Measurements from ENCODE around the gene KIF26A.

Gene KIF26A

GRCh38 chr14:104191409-104191997 is 53.1 kb downstream of the KIF26A start:
- Histone ChIP-seq H3K9me3 (ENCODE audit: control insufficient read depth in 2 of 2, low read length in 2 of 2) (no peaks in the 10 kb centered on the region), H3K9ac (ENCODE audit: low read length in 2 of 2) (no peak overlapping the region), H3K36me3 (ENCODE audit: control insufficient read depth in 2 of 2, insufficient read depth in 2 of 2, low read length in 2 of 2) (no peaks in the 10 kb centered on the region), H3K27ac (ENCODE audit: low read length) (no peak overlapping the region), H3K4me3 (ENCODE audit: low read length in 2 of 2) (no peak overlapping the region), H3K27me3 (ENCODE audit: control insufficient read depth in 1 of 2, insufficient read depth in 2 of 2, low read length in 2 of 2) (no peaks in the 10 kb centered on the region), H3K4me1 (ENCODE audit: control insufficient read depth, insufficient read depth, low read length) (no peaks in the 10 kb centered on the region)

DNA sequence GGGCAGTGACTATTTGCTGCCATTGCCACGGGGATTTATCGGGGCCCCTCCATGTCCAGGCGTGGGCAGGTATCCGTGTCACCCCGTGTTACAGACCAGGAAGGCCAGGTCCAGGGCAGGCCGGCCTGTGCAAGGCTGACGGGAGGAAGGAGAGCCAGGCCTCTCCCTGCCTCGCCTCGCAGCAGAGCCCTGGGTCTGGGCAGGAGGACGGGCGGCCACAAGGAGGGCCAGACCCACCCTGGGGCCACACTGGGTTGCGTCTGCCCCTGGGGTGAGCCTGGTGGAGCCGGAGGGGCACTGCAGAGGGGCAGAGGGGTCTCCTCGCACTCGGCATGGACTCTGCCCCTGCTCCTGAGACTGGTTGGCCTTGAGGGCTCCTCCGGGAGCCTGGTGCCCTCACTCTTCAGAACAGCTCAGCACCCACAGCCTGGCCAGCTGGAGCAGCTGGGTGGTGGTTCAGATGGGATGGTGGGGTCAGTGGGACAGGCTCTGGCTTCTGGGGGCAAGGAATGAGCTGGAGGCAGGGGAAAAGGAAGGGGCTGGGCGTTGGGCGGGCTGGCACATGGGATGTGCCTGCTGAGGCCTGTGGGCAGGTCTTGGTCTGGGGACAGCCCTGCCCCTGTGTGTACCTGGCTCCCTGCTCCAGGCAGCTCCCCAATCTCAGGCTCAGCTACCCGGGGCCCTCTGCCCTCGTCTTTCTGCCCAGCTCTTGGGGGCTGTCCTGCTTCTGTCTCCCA is 53.9 kb downstream of the KIF26A start:
- no peak overlapping the region for H3K9ac ChIP-seq (ENCODE audit: low read length in 2 of 2)
- H3K4me1 ChIP-seq (ENCODE audit: control insufficient read depth, insufficient read depth, low read length): no peaks in the 10 kb centered on the region
- H3K4me3 ChIP-seq (ENCODE audit: low read length in 2 of 2): no peak overlapping the region
- no peak overlapping the region for H3K27ac ChIP-seq (ENCODE audit: low read length)
- H3K27me3 ChIP-seq (ENCODE audit: control insufficient read depth in 1 of 2, insufficient read depth in 2 of 2, low read length in 2 of 2): no peaks in the 10 kb centered on the region
- H3K36me3 ChIP-seq (ENCODE audit: control insufficient read depth in 2 of 2, insufficient read depth in 2 of 2, low read length in 2 of 2): no peaks in the 10 kb centered on the region
- no peaks in the 10 kb centered on the region for H3K9me3 ChIP-seq (ENCODE audit: control insufficient read depth in 2 of 2, low read length in 2 of 2)

GRCh38 chr14:104192883-104193245 is 54.5 kb downstream of the KIF26A start:
- no peak overlapping the region for H3K4me3 ChIP-seq (ENCODE audit: low read length in 2 of 2)
- no peak overlapping the region for H3K27ac ChIP-seq (ENCODE audit: low read length)
- no peaks in the 10 kb centered on the region for H3K36me3 ChIP-seq (ENCODE audit: control insufficient read depth in 2 of 2, insufficient read depth in 2 of 2, low read length in 2 of 2)
- no peaks in the 10 kb centered on the region for H3K27me3 ChIP-seq (ENCODE audit: control insufficient read depth in 1 of 2, insufficient read depth in 2 of 2, low read length in 2 of 2)
- H3K4me1 ChIP-seq (ENCODE audit: control insufficient read depth, insufficient read depth, low read length): no peaks in the 10 kb centered on the region
- no peaks in the 10 kb centered on the region for H3K9me3 ChIP-seq (ENCODE audit: control insufficient read depth in 2 of 2, low read length in 2 of 2)
- no peak overlapping the region for H3K9ac ChIP-seq (ENCODE audit: low read length in 2 of 2)

GRCh38 chr14:104194016-104194415 is 55.6 kb downstream of the KIF26A start:
- H3K27ac ChIP-seq (ENCODE audit: low read length): no peak overlapping the region
- H3K4me3 ChIP-seq (ENCODE audit: low read length in 2 of 2): no peak overlapping the region
- no peaks in the 10 kb centered on the region for H3K27me3 ChIP-seq (ENCODE audit: control insufficient read depth in 1 of 2, insufficient read depth in 2 of 2, low read length in 2 of 2)
- no peaks in the 10 kb centered on the region for H3K4me1 ChIP-seq (ENCODE audit: control insufficient read depth, insufficient read depth, low read length)
- no peak overlapping the region for H3K9ac ChIP-seq (ENCODE audit: low read length in 2 of 2)
- no peaks in the 10 kb centered on the region for H3K9me3 ChIP-seq (ENCODE audit: control insufficient read depth in 2 of 2, low read length in 2 of 2)
- no peaks in the 10 kb centered on the region for H3K36me3 ChIP-seq (ENCODE audit: control insufficient read depth in 2 of 2, insufficient read depth in 2 of 2, low read length in 2 of 2)

DNA sequence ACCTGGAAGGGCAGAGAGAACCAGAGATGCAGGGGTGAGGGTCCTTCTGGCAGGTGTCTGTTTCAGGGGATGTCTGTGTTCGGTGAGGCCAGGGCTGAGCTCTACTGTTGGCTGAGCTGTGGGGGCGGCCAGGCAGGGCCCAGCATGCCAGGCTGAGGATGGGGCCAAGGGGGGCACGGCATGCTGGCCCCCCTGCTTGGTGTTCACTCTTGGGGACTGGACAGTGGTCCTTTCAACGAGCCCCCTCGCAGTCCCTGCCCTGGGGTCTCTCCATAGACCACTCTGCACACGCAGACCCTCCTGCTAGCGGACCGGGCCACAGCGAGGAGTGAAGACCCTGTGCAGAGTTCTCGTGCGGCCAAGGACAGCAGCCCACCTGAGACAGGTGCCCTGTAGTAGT is 56.3 kb downstream of the KIF26A start:
- H3K27ac ChIP-seq (ENCODE audit: low read length): no peak overlapping the region
- H3K9me3 ChIP-seq (ENCODE audit: control insufficient read depth in 2 of 2, low read length in 2 of 2): no peaks in the 10 kb centered on the region
- no peaks in the 10 kb centered on the region for H3K27me3 ChIP-seq (ENCODE audit: control insufficient read depth in 1 of 2, insufficient read depth in 2 of 2, low read length in 2 of 2)
- H3K4me1 ChIP-seq (ENCODE audit: control insufficient read depth, insufficient read depth, low read length): no peaks in the 10 kb centered on the region
- no peak overlapping the region for H3K9ac ChIP-seq (ENCODE audit: low read length in 2 of 2)
- H3K36me3 ChIP-seq (ENCODE audit: control insufficient read depth in 2 of 2, insufficient read depth in 2 of 2, low read length in 2 of 2): no peaks in the 10 kb centered on the region
- no peak overlapping the region for H3K4me3 ChIP-seq (ENCODE audit: low read length in 2 of 2)

GRCh38 chr14:104195361-104195760 is 57.0 kb downstream of the KIF26A start:
- Histone ChIP-seq H3K27ac (ENCODE audit: low read length) (no peak overlapping the region), H3K27me3 (ENCODE audit: control insufficient read depth in 1 of 2, insufficient read depth in 2 of 2, low read length in 2 of 2) (no peaks in the 10 kb centered on the region), H3K9ac (ENCODE audit: low read length in 2 of 2) (no peak overlapping the region), H3K9me3 (ENCODE audit: control insufficient read depth in 2 of 2, low read length in 2 of 2) (no peaks in the 10 kb centered on the region), H3K4me3 (ENCODE audit: low read length in 2 of 2) (no peak overlapping the region), H3K4me1 (ENCODE audit: control insufficient read depth, insufficient read depth, low read length) (no peaks in the 10 kb centered on the region), H3K36me3 (ENCODE audit: control insufficient read depth in 2 of 2, insufficient read depth in 2 of 2, low read length in 2 of 2) (no peaks in the 10 kb centered on the region)

DNA sequence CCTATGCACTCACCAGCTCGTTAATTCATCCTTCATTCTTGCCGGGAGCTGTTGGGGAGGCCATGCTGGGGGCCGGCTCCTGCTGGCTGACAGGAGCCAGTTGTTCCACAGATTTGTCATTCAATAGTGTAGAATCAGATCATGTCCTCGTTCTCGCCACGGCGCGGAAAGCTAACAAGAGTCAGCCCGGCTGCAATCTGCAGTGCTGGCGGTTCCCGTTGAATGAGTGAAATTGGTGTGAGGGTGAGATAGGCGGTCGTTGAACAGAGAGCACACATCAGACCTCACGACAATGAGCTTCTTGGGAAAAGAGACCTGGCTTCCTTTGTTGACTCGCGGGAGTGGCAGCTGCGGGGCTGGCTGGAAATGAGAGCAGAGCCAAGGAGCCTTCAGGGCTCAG is 57.5 kb downstream of the KIF26A start:
- H3K9ac ChIP-seq (ENCODE audit: low read length in 2 of 2): no peak overlapping the region
- H3K4me3 ChIP-seq (ENCODE audit: low read length in 2 of 2): no peak overlapping the region
- H3K36me3 ChIP-seq (ENCODE audit: control insufficient read depth in 2 of 2, insufficient read depth in 2 of 2, low read length in 2 of 2): no peaks in the 10 kb centered on the region
- no peaks in the 10 kb centered on the region for H3K27me3 ChIP-seq (ENCODE audit: control insufficient read depth in 1 of 2, insufficient read depth in 2 of 2, low read length in 2 of 2)
- H3K9me3 ChIP-seq (ENCODE audit: control insufficient read depth in 2 of 2, low read length in 2 of 2): no peaks in the 10 kb centered on the region
- no peak overlapping the region for H3K27ac ChIP-seq (ENCODE audit: low read length)
- H3K4me1 ChIP-seq (ENCODE audit: control insufficient read depth, insufficient read depth, low read length): no peaks in the 10 kb centered on the region

GRCh38 chr14:104196461-104197140 is 58.2 kb downstream of the KIF26A start:
- Histone ChIP-seq H3K4me3 (ENCODE audit: low read length in 2 of 2) (peak overlapping the region in 1 of 2 donors; percentile 22), H3K9ac (ENCODE audit: low read length in 2 of 2) (no peak overlapping the region), H3K27me3 (ENCODE audit: control insufficient read depth in 1 of 2, insufficient read depth in 2 of 2, low read length in 2 of 2) (no peaks in the 10 kb centered on the region), H3K4me1 (ENCODE audit: control insufficient read depth, insufficient read depth, low read length) (no peaks in the 10 kb centered on the region), H3K9me3 (ENCODE audit: control insufficient read depth in 2 of 2, low read length in 2 of 2) (no peaks in the 10 kb centered on the region), H3K36me3 (ENCODE audit: control insufficient read depth in 2 of 2, insufficient read depth in 2 of 2, low read length in 2 of 2) (no peaks in the 10 kb centered on the region), H3K27ac (ENCODE audit: low read length) (no peak overlapping the region)

DNA sequence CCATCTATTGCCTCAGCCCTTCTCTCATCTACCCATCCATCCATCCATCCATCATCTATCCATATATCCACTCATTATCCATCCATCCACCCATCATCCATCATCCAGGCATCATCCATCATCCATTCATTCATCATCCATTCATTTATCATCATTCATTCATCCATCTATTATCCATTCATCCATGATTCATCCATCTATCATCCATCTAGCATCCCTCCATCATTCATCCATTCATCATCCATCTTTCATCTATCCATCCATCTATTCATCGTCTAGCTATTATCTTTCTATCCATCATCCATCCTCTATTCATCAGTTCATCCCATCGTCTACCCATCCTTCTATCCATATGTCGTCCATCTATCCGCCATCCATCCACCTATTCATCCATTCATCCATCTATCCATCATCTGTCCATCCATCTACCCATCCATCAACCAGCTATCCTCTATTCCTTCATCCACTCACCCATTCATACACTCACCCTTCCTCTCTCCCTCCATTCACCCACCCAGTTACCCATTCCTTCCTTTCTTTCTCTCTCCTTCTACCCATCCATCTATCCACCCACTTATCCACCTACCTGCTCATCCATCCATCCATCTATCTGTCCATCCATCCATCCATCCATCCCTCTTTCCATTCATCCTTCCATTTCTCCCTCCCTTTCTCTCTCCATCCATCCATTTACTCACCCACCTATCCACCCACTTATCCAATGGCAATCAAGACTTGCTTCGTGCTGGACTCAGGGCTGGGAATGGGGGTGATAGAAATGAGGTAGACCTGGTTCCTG is 59.3 kb downstream of the KIF26A start:
- Histone ChIP-seq H3K9ac (ENCODE audit: low read length in 2 of 2) (no peak overlapping the region), H3K36me3 (ENCODE audit: control insufficient read depth in 2 of 2, insufficient read depth in 2 of 2, low read length in 2 of 2) (no peaks in the 10 kb centered on the region), H3K27me3 (ENCODE audit: control insufficient read depth in 1 of 2, insufficient read depth in 2 of 2, low read length in 2 of 2) (no peaks in the 10 kb centered on the region), H3K4me3 (ENCODE audit: low read length in 2 of 2) (no peak overlapping the region), H3K27ac (ENCODE audit: low read length) (no peak overlapping the region), H3K9me3 (ENCODE audit: control insufficient read depth in 2 of 2, low read length in 2 of 2) (no peaks in the 10 kb centered on the region), H3K4me1 (ENCODE audit: control insufficient read depth, insufficient read depth, low read length) (no peaks in the 10 kb centered on the region)

- Histone ChIP-seq H3K9ac (ENCODE audit: low read length in 2 of 2) (no peak overlapping the region), H3K4me3 (ENCODE audit: low read length in 2 of 2) (no peak overlapping the region), H3K36me3 (ENCODE audit: control insufficient read depth in 2 of 2, insufficient read depth in 2 of 2, low read length in 2 of 2) (no peaks in the 10 kb centered on the region), H3K27me3 (ENCODE audit: control insufficient read depth in 1 of 2, insufficient read depth in 2 of 2, low read length in 2 of 2) (no peaks in the 10 kb centered on the region), H3K4me1 (ENCODE audit: control insufficient read depth, insufficient read depth, low read length) (no peaks in the 10 kb centered on the region), H3K27ac (ENCODE audit: low read length) (no peak overlapping the region), H3K9me3 (ENCODE audit: control insufficient read depth in 2 of 2, low read length in 2 of 2) (no peaks in the 10 kb centered on the region)
Observed at GRCh38 chr14:104199266-104199895, 61.0 kb downstream of the KIF26A start.
